CD4-positive, alpha-beta T cell treated with Interleukin-21 for 1 hour (primary cell): Measurements from ENCODE around the gene EMID1.

Experiments used
- DNase-seq: peaks from one replicate; pipeline ENCODE4 v3.0.0-alpha.2; 2020

The EMID1 gene

DNA sequence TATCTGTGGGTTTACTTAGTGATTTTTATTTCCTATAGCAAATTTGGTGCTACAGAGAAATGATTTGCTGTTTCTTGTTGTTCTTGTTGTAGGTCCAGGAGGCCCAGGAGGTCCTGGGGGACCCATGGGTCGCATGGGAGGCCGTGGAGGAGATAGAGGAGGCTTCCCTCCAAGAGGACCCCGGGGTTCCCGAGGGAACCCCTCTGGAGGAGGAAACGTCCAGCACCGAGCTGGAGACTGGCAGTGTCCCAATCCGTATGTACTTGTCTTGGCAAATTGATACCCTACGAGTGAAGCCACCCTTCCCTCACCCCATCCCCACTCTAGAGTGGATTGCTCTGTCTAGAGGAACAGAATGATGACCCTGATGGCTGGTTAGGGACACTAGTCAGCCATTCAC, 92.9 kb downstream of the EMID1 start:
- DNase-seq: no peak

DNA sequence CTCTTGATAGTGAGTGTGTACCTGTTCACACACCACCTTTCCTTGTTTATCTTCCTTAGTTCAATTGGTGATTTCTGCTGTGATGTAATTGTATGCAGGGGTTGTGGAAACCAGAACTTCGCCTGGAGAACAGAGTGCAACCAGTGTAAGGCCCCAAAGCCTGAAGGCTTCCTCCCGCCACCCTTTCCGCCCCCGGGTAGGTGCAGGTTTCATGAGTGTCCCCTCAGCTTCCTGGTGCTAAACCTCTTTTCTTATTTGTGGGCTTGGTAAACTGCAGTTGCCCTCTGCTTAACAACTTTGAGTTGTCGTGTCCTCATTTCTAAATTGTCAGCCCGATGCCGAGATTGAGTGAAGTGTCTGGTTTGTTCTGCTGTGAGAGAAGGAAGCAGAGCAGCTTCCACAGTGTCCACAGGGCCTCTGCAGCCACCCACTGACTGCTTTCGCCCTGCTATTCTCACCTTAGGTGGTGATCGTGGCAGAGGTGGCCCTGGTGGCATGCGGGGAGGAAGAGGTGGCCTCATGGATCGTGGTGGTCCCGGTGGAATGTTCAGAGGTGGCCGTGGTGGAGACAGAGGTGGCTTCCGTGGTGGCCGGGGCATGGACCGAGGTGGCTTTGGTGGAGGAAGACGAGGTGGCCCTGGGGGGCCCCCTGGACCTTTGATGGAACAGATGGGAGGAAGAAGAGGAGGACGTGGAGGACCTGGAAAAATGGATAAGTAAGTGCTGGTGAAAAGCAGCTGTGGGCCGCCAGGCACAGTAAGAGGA, 93.6 kb downstream of the EMID1 start:
- no peak for DNase-seq

- no peak for DNase-seq
Observed at GRCh38 chr22:29300467-29300806, 94.7 kb downstream of the EMID1 start.

DNA sequence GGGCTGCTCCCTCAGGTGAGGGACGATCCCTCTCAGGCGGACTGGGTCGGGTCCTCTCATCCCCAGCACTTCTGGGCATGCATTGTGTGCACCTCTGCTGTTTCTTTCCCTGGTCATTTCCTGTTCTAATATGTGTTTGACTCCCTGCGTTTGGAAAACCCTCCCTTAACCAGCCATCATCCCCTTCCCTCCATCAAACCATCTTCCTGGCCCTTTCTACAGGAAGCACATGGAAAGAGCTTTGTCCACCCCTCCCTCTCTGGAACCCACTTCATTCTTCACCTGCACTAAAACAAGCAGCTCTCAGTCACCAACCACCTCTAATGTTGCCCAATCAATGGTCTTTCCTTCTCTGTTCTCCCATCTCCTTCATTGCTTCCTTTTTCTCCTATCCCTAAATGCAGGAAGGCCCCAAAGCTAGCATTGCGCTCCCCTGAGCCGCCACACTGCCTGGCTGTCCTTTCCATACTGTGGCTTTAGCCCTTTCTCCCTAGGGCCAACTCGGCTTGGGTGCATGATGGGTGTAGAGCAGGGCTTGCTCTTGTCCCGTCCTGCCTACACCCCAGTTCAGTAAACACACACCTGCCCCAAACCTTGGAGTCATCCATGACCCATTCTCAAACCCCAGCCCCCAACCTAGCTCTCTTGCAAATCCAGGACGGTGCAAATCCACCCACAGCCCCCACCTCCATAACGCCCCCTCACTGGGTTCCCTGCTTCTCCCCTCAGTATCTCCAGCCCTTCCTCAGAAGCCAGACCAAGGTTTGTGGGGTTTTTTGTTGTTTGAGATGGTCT, 95.3 kb downstream of the EMID1 start:
- DNase-seq: no peak

- no peak for DNase-seq
Observed at GRCh38 chr22:29301716-29302401, 96.2 kb downstream of the EMID1 start.

DNA sequence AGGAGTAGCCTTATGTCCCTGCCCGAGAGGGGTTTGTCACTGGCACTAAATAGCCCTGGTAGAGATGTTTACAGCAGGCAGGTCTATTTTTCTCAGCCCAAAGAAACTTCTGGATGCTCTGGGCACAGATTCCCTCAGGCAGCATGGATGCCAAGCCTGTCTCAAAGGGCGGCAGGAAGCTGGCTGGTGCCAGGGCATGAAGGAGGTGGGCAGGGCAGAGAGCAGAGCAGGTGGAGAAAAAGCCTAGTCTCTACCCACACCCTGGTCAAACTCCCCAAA, 96.6 kb downstream of the EMID1 start:
- DNase-seq: no peak

DNA sequence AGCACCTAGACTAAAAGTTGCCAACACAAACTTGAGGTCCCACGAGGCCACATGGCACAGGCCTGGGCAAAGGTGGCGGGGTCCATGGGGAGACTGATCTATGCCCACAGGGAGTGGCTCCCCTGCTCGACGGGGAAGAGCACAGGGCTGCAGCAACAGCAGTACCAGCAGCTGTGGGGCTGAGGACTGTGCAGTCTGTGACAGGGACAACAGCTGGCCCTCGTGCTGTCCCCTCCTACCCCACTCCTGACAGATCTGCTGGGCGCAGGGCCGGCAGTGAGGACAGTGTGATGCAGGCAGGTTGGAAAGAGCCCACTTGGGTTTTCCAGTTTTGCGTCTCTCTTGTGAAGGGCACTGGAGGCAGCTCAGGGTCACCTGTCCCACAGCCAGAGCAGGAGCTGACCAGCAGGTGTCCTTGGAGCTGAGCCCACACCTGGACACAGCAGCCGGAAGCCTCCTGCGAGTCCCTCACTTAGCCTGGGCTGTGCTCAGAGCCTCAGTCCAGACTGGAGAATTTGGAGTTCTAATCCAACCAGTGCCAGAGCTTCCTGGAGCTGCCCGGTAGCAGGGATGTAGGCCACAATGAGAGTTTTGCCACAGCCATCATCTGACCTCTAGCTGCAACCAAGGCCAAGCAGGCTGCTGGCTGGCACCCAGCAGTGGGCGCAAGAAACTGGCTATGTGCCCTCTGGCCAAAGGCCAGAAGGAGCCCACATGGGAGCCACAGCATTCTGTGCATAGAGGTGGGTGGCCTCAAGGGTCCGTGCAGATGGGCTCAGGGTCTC, 97.2 kb downstream of the EMID1 start:
- no peak for DNase-seq

DNA sequence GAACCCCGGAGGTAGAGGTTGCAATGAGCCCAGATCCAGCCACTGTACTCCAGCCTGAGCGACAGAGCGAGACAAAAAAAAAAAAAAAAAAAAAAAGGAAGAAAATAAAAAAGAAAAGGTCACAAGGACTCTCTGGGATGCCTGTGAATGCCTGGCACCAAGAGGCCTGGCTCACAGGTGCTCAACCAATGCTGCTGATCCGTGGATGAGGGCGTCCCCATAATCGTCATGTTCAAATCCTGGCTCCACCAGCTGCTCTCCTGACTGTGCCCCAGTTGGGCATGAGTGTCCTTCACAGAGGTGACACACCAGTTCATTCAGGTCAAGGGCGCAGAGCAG, 100.1 kb downstream of the EMID1 start:
- DNase-seq: no peak

GRCh38 chr22:29306175-29306834, 100.6 kb downstream of the EMID1 start, which contains the start of gene GAS2L1:
Gene GAS2L1, plus strand, starts transcription at chr22:29306650. Its CDS starts 1,456 bp downstream, at chr22:29308106.
- peak; percentile 30 for DNase-seq

GRCh38 chr22:29306835-29307595, 101.3 kb downstream of the EMID1 start:
- peak; percentile 28 for DNase-seq

DNA sequence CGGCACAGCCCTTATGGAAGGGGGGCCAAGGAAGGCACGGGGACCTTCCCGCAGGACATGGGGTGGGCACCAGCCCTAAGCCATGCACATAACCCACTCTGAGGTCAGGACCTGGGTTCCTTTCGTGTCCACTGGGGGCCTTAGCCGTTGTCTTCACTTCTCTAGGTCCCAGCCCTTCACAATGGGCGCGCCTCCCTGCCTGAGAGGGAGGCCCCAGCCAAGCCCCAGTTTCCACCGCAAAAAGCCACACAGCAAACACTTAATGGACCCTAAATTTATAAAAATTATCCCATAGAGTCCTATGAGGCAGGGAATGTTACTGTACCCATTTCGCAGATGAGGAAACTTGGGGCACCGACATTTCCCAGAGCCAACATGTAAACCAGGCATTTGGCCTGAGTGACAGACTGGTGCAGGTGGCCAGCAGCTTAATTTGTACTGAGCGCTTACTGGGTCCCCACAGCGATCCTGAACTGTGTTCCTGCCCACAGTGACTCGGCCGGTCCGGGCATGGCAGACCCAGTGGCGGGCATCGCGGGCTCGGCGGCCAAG, 102.0 kb downstream of the EMID1 start:
- DNase-seq: no peak

- DNase-seq: no peak
Observed at GRCh38 chr22:29308148-29308790, 102.6 kb downstream of the EMID1 start.

- peak; percentile 30 for DNase-seq
Observed at GRCh38 chr22:29308791-29309262, 103.1 kb downstream of the EMID1 start.
